ENCODE data around the gene HMGN4.
"Not testable (repeated sequence)": the region's sequence is repeated elsewhere in the genome, so short reads cannot be mapped to it uniquely, and the experiment has no call there.

The HMGN4 gene

DNA sequence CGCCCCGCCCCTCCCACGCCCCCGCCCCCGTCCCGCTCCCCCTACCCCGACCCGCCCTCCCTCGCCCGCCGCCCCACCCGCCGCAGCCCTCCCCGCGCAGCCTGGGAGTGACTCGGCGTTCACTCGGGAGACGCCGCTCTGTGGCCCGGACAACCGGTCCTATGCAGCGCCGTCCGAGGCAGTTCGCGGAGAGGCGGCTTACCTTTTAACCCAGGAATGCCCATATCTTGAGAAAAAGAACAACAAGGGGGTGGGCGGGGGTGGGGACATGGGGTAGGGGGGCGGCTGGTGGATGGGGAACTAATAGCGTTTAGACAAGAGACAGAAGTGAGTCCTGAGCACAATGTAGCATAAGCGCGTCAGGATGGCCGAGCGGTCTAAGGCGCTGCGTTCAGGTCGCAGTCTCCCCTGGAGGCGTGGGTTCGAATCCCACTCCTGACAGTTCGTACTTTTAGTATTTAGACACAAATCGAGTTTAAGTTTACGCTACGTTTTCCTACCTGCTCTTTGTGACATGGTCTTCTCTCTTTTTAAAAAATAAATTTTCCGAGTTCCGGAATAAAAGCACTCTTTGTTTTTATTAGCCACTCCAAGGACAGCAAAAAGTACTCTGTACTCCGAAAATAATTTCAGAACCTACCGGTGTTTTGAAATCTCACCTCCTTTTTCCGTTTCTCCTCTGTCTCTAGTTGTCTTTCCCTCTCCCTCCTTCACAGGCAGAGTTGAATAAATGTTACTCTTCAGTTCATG lies 17.1 kb upstream of the HMGN4 start:
- DNase-seq, result peak; percentile 78
- in situ Hi-C loops (cut with HindIII; ENCODE audit: low pct_ligation_motif_present, low pct_unique_long_range_greater_than_20kb, low sequenced_read_pairs), result no loop called here

DNA sequence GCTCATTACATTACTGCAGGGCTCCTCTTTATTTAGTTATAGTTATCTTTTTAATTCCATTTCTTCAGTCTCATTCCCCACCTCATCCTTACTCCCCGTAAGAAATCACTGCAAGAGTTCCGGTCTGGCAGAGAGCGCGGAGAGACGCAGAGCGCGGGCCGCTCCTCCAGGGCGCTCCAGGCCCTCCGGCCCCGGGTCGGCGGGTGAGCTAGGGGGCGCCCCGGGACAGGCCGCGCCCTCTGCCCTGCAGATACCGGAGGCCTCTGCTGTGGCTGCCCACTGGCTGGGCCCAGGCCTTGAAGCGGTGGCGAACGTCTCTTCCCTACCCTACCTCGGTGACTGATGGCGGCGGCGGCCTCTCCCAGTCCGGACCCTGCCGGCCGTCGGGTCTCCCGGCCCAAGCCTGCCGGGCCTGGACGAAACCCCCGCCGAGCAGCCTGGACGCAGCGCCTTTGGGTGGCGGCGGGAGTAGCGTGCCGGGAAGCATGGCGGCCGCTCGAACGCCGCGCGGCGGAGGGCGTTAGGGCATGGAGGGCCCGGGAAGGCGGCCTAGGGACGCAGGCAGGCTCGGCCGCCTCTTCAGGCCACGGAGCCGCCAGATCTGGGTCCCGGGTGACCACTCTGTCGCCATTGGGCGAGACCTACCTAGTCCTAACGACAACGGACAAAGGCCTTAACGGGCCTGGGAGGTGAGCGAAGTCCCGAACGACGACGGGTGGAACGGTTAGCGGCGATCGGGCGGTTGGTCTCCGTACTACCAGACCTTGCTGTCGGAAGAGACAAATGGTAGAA lies 16.4 kb upstream of the HMGN4 start:
- peak; percentile 77 for DNase-seq

DNA sequence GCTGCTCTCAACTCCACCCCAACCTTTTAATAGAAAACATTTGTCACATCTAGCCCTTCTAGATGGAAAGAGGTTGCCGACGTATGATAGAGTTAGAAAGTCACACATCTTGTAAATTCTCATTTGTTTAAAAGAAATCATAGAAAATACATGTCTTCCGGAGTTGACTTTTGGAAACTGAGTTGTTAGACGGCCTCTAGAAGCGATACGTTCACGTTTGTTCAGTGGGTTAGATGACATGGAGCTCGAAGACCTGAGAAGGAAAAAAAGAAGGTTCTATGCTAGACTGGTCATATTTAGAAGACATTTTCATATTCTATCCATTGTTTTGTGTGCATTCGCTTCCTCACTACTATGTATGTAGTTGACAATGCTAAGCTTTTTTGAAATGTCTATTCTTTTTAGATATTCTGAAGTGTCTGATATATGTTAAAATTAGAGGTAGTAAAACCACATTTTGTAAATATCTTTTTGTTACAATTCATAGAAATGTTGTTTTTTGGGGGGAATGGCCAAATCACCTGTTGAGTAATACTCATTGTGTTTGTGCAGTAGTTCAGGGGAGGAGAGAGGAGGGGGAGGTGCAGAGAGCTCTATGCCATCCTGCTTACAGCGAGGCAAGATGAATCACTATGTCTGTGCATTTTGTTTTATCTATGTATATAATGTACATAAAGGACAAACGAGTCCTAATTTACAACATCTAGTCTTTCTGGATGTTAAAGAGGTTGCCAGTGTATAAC lies 15.5 kb upstream of the HMGN4 start:
- DNase-seq; in situ Hi-C loops (cut with HindIII; ENCODE audit: low pct_ligation_motif_present, low pct_unique_long_range_greater_than_20kb, low sequenced_read_pairs): not testable (repeated sequence)

More for the DNA sequence above, 16.4 kb upstream of the HMGN4 start:
- in situ Hi-C loops (cut with HindIII; ENCODE audit: low pct_ligation_motif_present, low pct_unique_long_range_greater_than_20kb, low sequenced_read_pairs), result no loop called here

GRCh38 chr6:26524314-26524713 lies 13.9 kb upstream of the HMGN4 start:
- DNase-seq; in situ Hi-C loops (cut with HindIII; ENCODE audit: low pct_ligation_motif_present, low pct_unique_long_range_greater_than_20kb, low sequenced_read_pairs): not testable (repeated sequence)

- in situ Hi-C loops (cut with HindIII; ENCODE audit: low pct_ligation_motif_present, low pct_unique_long_range_greater_than_20kb, low sequenced_read_pairs), result no loop called here
- DNase-seq, result no peak
Observed at GRCh38 chr6:26524722-26525370, 13.3 kb upstream of the HMGN4 start.

DNA sequence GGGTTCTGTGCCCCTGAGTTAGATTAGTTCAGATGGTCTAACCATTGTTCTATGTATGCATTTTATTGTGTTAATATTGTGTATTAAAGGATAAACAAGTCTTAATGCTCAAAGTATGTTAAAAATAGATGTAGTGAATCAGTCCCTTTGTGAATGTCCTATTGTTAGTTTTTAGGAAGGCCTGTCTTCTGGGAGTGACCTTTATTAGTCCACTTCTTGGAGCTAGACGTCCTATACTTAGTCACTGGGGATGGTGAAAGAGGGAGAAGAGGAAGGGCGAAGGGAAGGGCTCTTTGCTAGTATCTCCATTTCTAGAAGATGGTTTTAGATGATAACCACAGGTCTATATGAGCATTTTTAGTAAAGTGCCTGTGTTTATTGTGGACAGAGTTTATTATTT lies 12.3 kb upstream of the HMGN4 start:
- no peak for DNase-seq
- in situ Hi-C loops (cut with HindIII; ENCODE audit: low pct_ligation_motif_present, low pct_unique_long_range_greater_than_20kb, low sequenced_read_pairs), result no loop called here

DNA sequence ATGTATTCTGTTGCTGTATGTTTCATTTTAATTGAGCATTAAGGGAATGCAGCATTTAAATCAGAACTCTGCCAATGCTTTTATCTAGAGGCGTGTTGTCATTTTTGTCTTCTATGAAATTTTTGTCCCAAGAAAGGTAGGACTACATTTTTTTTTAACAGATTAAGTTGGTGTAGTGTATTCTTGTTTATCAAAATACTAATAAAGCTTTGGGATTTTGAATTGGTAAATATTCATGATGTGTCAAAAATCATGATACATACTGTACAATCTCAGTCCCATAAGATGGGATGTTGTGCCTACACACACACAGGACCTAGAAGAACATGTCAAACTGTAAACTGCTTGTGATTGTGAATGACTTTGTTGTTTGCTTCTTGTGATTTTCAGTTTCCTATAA lies 11.2 kb upstream of the HMGN4 start:
- no peak for DNase-seq
- in situ Hi-C loops (cut with HindIII; ENCODE audit: low pct_ligation_motif_present, low pct_unique_long_range_greater_than_20kb, low sequenced_read_pairs), result no loop called here

DNA sequence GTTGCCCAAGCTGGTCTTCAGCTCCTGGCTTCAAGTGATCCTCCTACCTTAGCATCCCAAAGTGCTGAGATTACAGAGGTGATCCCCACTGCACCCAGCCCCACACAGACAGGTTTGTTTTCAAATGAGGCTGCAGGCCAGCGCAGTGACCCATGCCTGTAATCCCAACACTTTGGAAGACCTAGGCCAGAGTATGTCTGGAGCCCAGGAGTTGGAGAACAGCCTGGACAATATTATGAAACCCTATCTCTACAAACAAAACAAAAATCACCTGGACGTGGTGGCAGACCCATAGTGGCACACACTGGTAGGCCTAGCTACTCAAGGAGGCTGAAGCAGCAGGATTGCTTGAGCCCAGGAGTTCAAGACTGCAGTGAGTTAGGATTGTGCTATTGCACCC lies 8.0 kb upstream of the HMGN4 start:
- in situ Hi-C loops (cut with HindIII; ENCODE audit: low pct_ligation_motif_present, low pct_unique_long_range_greater_than_20kb, low sequenced_read_pairs), result no loop called here
- no peak for DNase-seq

DNA sequence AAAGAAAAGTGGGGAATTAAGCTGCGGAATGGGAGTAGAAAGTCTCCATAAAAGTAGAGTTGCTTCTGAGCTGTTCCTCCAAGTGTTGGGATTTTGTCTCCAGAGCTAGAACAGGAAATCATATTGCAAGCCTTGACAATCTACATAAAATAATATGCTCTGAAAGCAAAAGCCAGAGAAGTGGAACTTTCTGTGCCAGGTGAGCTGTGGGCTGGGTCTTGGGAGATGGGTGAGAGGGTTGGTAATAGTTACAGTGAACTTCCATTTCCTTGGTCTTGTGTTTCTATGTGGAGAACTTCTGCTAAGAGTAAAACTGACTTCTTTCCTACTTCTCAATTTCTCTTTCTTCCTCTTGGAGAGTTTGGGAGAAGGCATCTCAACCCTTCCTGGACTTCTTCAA lies 6.3 kb upstream of the HMGN4 start:
- no peak for DNase-seq

DNA sequence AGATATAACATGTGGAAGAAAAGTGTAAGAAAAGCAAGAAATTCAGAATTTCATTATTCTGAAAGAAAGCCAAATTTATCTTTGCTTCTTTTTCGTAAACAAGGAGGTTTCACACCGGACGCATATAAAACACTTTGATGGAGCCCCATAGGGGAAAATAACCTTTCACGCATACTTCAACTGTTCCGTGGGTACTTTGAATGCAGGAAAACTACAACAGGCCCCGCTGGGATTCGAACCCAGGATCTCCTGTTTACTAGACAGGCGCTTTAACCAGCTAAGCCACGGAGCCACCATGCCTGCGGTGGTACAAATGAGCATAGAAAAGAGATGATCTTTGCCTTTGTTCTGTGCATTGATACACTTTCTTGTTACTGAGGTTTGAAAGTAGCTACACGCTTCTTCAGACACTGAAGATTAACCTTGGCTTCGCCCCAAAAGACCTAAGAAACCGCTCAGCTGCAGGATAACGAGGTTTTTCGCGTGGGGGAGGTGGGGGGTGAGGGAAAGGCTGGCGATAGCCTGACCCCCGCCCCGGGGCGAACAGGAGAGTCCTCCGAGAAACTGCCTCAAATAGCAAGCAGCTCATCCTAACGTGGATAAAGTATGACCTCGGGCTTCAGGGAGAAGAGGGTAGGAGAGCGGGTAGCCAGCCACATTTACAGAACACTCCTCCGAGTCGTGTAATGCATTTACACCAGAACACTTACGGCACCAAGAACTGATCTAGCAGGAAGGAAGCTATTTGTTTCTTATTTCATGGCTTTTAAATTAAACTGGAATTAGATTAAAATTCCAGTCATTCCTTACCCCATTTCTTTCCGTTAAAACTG lies 5.3 kb upstream of the HMGN4 start:
- in situ Hi-C loops (cut with HindIII; ENCODE audit: low pct_ligation_motif_present, low pct_unique_long_range_greater_than_20kb, low sequenced_read_pairs), result no loop called here
- DNase-seq, result peak; percentile 89

More for the DNA sequence above, 6.3 kb upstream of the HMGN4 start:
- in situ Hi-C loops (cut with HindIII; ENCODE audit: low pct_ligation_motif_present, low pct_unique_long_range_greater_than_20kb, low sequenced_read_pairs), result no loop called here

DNA sequence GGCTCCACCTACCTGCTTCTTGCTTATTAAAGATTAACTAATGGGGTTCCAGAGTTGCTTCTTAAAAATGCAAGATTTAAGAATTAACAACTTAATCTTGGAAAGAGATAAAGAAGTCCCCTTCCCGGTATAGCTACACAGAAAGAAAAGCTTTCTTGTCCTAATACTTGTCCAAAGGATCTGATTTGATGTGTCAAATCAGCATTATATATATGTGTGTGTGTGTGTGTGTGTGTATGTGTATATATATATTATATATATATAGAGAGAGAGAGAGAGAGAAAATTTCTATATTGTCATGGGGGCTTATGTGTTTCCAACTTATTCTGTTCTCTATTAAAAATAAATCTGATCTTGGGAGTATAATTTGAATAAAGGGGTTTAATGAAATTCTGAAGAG lies 4.6 kb upstream of the HMGN4 start:
- no peak for DNase-seq

GRCh38 chr6:26534681-26535465 lies 3.3 kb upstream of the HMGN4 start:
- in situ Hi-C loops (cut with HindIII; ENCODE audit: low pct_ligation_motif_present, low pct_unique_long_range_greater_than_20kb, low sequenced_read_pairs), result no loop called here
- DNase-seq, result peak; percentile 95

More for the DNA sequence above, 4.6 kb upstream of the HMGN4 start:
- in situ Hi-C loops (cut with HindIII; ENCODE audit: low pct_ligation_motif_present, low pct_unique_long_range_greater_than_20kb, low sequenced_read_pairs), result no loop called here

DNA sequence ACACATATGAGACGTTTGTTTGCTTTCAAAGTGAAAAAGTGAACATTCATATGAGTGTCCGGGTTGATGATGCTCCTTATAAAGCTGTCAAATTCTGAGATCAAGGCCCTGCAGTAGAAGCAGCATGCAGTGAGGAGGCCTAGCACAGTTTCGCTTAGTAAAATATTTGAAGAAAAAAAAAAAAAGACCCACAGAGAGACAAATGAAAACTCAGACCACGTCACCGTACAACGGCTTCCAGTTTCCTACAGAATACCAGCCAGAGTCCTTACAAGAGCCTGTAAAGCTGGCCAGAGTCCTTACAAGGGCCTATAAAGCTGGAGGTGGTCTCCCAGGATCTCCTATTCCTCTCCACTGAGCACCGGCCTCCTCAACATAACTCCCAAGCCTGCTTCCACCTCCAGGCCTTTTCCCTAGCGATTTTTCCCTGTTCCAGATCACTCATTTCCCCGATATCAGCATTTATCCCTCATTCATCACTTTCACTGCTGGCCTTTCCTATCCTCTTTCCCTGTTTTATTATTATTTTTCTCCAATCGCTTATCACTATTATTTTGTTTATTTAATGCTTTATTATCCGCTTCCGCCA lies 1.5 kb upstream of the HMGN4 start:
- peak; percentile 36 for DNase-seq

GRCh38 chr6:26537160-26537845 lies 863 bp upstream of the HMGN4 start:
- in situ Hi-C loops (cut with HindIII; ENCODE audit: low pct_ligation_motif_present, low pct_unique_long_range_greater_than_20kb, low sequenced_read_pairs), result no loop called here

More for the DNA sequence above, 1.5 kb upstream of the HMGN4 start:
- in situ Hi-C loops (cut with HindIII; ENCODE audit: low pct_ligation_motif_present, low pct_unique_long_range_greater_than_20kb, low sequenced_read_pairs), result no loop called here

GRCh38 chr6:26538572-26538902 lies 371 bp downstream of the HMGN4 start:
- in situ Hi-C loops (cut with HindIII; ENCODE audit: low pct_ligation_motif_present, low pct_unique_long_range_greater_than_20kb, low sequenced_read_pairs), result no loop called here
- DNase-seq, result peak; percentile 24

More at GRCh38 chr6:26537160-26537845, 863 bp upstream of the HMGN4 start:
- peak; percentile 90 for DNase-seq

- DNase-seq, result no peak
- in situ Hi-C loops (cut with HindIII; ENCODE audit: low pct_ligation_motif_present, low pct_unique_long_range_greater_than_20kb, low sequenced_read_pairs), result no loop called here
Observed at GRCh38 chr6:26539071-26539615, 977 bp downstream of the HMGN4 start.

Measured in ACHN (cell line).